ENCODE measurements around the gene SLC2A3. TPM values are rescaled to one million over a fixed set of nuclear protein-coding genes. Genes with fewer than 3 reads are reported as not detected.
A peak's percentile ranks its signal among the peaks of the same experiment; 100 is the strongest.
"Not testable (repeated sequence)": the region's sequence is repeated elsewhere in the genome, so short reads cannot be mapped to it uniquely, and the experiment has no call there.

SLC2A3 gene
- total and polyA plus RNA-seq, 8 donors: 30.9 to 149 (median 36.0) TPM

- Histone ChIP-seq H3K9me3 (no peaks in the 10 kb centered on the region), H3K27ac (no peak overlapping the region), H3K4me1 (no peaks in the 10 kb centered on the region), H3K36me3 (peaks cover 0 to 40% of the 10 kb centered on the region in 2 donors), H3K4me3 (no peak overlapping the region), H3K27me3 (no peaks in the 10 kb centered on the region)
- ATAC-seq: peak; percentile 9
- intact Hi-C loops (cut with DNase I): no loop called here
- TF ChIP-seq, protein P1, sequence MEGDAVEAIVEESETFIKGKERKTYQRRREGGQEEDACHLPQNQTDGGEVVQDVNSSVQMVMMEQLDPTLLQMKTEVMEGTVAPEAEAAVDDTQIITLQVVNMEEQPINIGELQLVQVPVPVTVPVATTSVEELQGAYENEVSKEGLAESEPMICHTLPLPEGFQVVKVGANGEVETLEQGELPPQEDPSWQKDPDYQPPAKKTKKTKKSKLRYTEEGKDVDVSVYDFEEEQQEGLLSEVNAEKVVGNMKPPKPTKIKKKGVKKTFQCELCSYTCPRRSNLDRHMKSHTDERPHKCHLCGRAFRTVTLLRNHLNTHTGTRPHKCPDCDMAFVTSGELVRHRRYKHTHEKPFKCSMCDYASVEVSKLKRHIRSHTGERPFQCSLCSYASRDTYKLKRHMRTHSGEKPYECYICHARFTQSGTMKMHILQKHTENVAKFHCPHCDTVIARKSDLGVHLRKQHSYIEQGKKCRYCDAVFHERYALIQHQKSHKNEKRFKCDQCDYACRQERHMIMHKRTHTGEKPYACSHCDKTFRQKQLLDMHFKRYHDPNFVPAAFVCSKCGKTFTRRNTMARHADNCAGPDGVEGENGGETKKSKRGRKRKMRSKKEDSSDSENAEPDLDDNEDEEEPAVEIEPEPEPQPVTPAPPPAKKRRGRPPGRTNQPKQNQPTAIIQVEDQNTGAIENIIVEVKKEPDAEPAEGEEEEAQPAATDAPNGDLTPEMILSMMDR (IDR thresholded peaks at IDR 0.05): no peak
- DNase-seq: peak in 1 of 4 donors; percentile 67
Observed at GRCh38 chr12:7915661-7916403, 20.2 kb downstream of the SLC2A3 start.

DNA sequence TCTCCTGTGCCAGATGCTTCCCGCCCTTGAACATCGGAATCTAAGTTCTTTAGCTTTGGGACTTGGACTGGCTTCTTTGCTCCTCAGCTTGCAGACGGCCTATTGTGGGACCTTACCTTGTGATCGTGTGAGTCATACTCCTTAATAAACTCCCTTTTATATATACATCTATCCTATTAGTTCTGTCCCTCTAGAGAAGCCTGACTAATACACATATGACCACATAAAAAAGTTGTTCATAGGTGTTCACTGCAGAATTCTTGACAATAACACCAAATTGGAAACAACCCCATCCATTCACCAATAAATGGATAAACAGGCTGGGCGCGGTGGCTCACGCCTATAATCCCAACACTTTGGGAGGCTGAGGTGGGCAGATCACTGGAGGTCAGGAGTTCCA is 25.9 kb downstream of the SLC2A3 start:
- H3K4me3 ChIP-seq; H3K36me3 ChIP-seq; H3K27me3 ChIP-seq; H3K4me1 ChIP-seq; H3K27ac ChIP-seq; intact Hi-C loops (cut with DNase I); ATAC-seq; H3K9me3 ChIP-seq; DNase-seq: not testable (repeated sequence)

- H3K27ac ChIP-seq: no peak overlapping the region
- intact Hi-C loops (cut with DNase I): no loop called here
- no peaks in the 10 kb centered on the region for H3K36me3 ChIP-seq
- no peaks in the 10 kb centered on the region for H3K4me1 ChIP-seq
- H3K27me3 ChIP-seq: no peaks in the 10 kb centered on the region
- no peak for DNase-seq
- TF ChIP-seq, protein P1 (IDR thresholded peaks at IDR 0.05): no peak
- H3K9me3 ChIP-seq: no peaks in the 10 kb centered on the region
- ATAC-seq: peak; percentile 91
- H3K4me3 ChIP-seq: no peak overlapping the region
Observed at GRCh38 chr12:7907009-7907408, 29.0 kb downstream of the SLC2A3 start.

DNA sequence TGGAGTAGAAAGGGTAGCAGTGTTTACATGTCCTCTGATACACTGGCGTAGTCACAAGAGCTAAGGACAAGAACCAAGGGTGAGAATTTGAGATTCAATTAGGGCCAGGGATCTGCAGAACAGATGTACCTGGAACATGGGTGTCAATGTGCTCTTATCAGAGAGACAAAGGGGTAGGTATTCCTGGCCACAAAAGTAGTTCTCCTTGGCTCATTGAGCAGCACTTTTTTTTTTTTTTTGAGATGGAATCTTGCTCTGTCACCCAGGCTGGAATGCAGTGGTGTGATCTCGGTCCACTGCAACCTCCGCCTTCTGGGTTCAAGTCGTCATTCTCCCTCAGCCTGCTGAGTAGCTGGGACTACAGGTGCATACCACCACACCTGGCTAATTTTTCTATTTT is 29.7 kb downstream of the SLC2A3 start:
- H3K9me3 ChIP-seq; H3K4me3 ChIP-seq; H3K4me1 ChIP-seq; H3K27ac ChIP-seq; H3K36me3 ChIP-seq; H3K27me3 ChIP-seq; intact Hi-C loops (cut with DNase I); DNase-seq; ATAC-seq: not testable (repeated sequence)

DNA sequence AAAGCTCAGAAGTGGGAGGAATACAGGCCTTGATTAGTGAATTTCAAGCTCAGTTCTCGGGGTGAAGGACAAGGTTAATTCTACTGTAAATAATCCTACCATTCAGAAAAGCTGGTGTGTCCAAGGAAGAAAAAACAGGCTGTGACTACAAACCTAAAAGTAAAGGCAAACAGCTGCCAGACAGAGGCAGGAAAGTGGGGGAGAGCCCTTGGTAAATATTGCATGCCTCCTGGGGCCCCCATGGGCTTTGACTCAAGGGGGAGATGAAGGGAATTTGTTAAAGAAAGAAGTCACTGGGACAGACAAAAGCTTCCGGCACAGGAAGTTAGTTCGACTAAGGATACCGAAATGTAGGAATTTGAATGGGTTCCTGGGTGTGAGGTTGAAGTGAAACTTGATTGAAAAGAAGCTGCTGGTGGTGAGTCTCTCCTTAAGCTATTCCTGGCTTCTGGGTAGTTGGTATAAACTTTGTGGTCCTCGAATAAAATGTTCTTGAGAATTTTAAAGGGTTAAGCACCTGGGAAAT is 30.3 kb downstream of the SLC2A3 start:
- DNase-seq; H3K27ac ChIP-seq; H3K4me3 ChIP-seq; H3K27me3 ChIP-seq; H3K4me1 ChIP-seq; H3K9me3 ChIP-seq; H3K36me3 ChIP-seq; intact Hi-C loops (cut with DNase I): not testable (repeated sequence)
- peak; percentile 34 for ATAC-seq

DNA sequence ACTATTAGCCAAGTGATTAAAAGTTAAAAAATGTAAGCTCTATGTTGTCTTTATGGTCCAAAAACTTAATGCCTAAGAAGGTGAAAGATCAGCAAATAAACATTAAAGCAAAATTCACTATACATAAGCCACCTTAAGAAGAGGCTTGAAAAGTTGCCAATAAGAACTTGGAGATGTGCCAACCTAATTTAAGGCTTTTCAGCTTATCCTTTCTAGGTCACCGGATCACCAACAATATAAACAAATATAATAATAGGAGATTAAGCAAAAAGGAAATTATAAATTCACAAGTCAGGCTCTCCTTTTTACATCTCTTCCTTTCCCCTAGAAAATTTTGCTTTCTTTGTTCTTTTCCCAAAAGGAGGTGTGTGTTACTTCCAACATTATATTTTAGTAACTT is 30.9 kb downstream of the SLC2A3 start:
- TF ChIP-seq, protein P1 (IDR thresholded peaks at IDR 0.05): no peak
- Histone ChIP-seq H3K27me3 (no peaks in the 10 kb centered on the region), H3K9me3 (no peaks in the 10 kb centered on the region), H3K4me1 (no peaks in the 10 kb centered on the region), H3K4me3 (no peak overlapping the region), H3K36me3 (no peaks in the 10 kb centered on the region), H3K27ac (no peak overlapping the region)
- no peak for ATAC-seq
- no peak for DNase-seq
- intact Hi-C loops (cut with DNase I): no loop called here

GRCh38 chr12:7902416-7902815 is 33.6 kb downstream of the SLC2A3 start:
- intact Hi-C loops (cut with DNase I); ATAC-seq; H3K9me3 ChIP-seq; H3K4me3 ChIP-seq; H3K36me3 ChIP-seq; H3K4me1 ChIP-seq; DNase-seq; H3K27me3 ChIP-seq; H3K27ac ChIP-seq: not testable (repeated sequence)

Data from left lung (tissue), 10 donors.